HG03565 (cell line): ENCODE measurements around the gene SERGEF.
A peak's percentile ranks its signal among the peaks of the same experiment; 100 is the strongest.

Source experiments
- ATAC-seq: cut with Tn5 transposase; IDR thresholded peaks from one replicate; pipeline ENCODE4 v1.9.1; 2021; ENCODE audit warnings: mild to moderate bottlenecking, moderate library complexity; ENCODE audit not compliant: unreplicated experiment

The SERGEF gene

DNA sequence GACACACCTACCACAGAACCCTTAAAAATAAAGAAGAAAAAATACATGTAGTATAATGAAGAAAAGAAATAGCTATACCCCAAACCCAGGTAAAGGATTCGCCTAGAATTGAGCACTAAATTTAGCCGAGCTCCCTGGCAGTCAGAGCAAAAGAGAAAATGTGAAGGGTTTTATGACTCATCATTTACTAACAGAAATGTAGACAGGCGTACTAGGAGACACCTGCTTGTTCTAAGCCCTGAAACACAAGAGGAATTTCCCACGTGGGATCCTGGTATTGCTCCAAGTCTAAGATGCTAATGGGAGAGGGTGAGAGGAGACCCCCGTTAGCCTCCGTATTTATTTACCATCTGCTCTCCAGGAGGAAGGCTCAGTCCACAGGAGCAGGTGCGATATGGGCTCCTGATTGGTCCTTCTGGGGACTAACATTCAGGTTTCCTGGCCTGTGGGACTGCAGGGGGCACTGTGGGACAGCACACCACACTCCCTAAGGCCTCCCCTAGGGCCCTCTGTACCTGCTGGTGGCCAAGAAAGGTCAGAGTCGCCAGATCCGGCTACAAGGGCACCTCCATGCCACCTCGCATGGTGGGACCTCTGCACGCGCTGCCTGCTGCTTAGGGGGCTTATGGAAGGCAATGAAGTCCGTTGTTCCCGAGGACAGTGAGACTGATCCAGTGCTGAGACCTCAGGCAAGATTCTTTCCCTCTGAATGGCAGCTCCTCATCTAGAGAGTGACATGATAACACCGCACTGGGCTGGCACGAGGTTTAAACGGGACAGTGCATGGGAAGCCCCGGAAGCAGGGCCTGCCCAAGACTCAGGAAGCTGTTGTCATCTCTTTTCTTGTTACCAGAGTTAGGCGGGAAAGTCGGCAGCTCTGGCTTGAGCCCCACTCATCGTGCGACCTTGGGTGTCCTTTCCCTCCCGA, 252.5 kb downstream of the SERGEF start:
- ATAC-seq, result peak; percentile 63

DNA sequence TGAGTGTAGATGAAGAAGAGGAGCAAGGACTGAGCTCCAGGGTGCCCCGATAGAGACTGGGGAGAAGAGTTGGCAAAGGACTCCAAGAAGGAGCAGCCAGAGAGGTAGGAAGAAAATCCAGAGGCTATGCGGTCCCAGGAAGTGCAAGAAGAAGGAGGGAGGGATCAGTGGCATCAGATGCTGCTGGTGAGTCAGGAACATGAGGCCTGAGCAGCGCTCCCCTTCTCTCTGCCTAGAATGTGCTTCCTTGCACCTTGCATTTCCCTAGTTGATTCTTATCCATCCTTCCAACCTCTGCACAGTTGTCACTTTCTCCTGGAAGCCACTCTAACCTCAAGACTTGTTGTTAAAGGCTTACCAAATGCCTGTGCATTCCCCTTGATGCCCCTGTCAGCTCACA, 257.0 kb downstream of the SERGEF start:
- no peak for ATAC-seq

DNA sequence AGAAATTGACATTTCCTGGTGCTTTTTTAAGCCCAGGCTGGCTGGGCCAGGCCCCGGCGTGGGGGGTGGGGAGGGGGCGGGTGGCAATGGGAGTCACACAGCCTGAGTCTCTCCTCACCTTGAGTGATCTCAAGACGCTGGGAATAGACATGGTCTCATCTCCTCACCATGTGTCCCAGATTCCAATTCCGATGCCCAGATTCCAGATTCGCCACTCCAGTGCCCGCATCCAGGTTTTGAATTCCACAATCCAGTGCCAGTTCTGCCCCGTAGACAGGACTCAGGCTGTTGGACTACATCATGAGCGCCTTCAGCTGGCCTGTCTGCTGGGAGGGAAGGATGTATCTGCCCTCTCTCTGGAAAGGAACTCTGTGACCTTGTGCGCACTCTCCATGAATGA, 259.2 kb downstream of the SERGEF start:
- ATAC-seq, result no peak

DNA sequence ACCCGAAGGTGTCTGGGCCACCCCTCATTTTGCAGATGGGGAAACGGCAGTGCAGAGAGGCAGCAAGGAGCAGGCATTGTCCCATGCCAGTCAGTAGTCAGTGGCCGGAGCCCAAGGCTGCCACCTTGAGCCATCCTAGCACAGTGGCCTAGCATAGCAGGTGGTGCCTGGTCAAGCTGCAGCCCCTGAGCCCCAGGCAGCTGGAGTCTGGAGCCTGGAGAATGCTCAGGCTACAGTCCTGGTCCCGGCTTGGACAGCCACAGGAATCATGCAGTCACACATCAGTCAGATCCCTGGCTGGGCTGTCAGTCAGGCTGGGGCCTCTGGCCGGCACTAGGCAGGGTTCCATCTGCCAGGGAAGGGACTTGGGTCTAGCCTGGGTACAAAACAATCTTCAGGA, 259.7 kb downstream of the SERGEF start:
- no peak for ATAC-seq

DNA sequence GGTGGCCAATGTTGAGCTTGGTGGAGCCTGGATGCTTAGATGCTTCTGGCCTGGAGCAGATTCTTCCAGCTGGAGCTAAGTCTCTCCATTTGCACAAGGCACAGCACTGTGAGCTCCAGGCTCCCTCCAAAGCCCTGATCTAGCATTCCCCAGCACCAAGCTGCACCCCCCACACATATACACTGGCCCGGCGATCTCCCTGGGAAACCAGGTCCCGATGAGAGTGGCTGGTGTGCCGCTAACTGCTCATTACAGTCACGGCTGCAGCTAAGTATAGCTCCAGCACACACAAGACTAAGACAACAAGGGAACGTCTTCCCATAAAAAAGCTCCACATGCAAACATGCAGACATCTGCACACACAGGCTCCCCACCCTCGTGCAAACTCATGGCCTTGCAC, 260.7 kb downstream of the SERGEF start:
- no peak for ATAC-seq

DNA sequence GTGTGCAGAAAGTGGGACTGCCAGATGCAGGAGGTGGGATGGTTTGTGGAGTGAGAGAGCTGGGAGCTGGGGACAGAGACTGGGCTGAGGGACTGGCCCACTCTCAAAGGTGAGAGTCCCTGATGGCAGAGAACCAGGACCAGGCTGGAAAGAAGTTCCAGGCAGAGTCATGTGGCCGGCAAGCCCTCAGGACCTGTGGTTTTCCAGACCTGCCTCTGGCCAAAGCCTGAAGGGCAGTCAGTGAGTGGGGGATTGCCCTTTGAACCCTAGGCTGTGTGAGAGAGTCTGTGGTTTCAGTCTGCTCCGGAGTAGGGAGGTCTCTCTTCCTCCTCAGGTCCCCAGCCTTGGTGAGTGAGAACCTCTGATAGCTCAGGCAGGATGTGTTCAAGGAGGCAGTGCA, 261.3 kb downstream of the SERGEF start:
- no peak for ATAC-seq

DNA sequence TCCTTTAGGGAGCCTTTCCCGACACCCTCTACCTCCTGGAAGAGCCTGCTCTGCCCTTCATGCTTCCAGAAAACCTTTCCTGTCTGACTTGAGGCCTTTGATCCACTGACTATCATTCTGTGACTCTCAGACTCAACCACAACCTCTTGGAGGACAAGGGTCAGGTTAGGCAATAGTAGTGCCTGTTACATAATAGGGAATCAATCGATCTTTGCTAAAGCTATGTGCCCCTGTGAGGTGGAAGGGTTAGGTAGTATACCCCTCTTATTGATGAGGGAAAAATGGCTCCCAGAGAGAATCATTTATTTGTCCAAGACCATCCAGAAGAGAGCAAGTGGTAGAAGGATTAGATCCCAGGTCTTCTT, 262.1 kb downstream of the SERGEF start:
- no peak for ATAC-seq

DNA sequence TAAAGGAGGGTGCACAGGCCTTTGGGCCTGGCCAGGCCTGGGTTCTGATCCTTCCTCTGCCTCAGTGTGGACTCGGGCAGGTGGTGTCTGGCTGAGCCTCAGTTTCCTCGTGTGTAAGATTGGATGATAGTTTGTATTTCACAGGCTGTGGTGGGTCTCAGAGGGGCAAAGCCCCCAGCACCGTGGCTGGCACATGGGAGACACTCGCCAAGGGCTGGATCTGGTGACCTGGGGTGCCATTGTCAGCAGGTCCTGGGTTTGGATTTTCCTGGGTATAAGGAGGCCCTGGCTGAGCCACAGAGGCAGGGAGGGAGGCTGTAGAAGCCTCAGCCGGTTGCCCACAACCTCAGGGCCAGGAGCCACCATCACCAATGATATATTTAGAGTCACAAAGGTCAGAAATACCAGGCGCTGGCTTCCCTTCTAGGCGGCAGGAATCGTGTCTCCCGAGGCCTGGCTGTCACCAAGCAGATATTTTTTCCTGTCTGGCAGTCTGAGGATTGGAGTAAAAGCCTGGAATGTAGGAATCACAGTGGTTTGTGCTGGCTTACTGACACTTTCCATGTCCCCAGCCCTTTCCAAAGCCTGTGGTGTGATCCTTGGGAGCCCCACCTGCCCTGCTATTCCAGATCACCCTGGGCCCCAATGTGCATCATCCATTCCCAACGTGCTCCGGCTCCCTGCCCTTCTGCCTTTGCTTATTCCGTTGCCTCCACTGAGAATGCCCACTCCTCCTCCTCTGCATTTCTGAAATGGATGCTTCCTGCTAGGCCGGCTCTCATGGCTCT, 262.6 kb downstream of the SERGEF start:
- no peak for ATAC-seq

DNA sequence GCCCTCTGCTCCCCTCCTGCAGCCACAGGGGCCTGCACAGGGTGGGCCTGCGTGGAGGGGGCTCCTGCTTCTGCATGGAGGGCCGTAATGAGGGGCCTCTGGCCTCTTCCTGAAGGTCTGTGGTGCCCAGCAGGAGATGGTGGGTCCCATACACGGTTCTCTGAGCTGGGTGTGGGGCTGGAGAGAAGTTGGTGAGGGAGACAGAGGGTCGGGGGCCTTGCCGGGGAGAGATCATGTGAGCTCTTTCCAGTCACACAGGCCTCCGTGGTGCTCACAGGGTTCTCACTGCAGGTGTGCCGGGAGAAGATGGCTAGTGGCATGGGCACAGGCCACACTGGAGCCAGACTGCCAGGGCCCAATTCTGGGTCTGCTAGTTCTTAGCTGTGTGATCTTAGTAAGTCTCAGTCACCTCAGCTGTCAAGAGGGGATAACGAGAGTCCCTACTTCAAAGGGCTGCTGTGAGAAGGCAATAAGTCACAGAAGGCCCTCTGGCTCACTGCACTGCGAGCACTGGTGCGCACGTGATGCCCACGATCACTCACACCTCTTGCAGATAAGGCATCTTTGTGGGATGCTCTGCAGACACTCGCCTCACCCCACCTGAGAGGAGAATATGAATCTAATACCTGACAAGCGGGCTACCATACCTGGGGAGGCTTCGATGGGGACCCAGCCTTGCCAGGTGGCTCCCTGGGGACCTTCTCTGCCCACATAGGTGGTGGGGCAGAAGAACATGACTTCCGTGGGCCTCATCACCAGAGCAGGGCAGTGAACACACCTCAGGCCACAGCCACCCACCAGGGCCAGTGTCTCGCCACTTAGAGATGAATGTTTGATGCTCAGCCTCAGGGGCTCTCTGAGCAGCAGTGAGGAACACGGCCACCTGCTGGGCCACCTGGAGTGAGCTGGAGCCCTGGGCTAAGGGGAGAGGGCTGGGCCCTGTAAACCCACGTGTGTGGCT, 263.8 kb downstream of the SERGEF start:
- no peak for ATAC-seq

DNA sequence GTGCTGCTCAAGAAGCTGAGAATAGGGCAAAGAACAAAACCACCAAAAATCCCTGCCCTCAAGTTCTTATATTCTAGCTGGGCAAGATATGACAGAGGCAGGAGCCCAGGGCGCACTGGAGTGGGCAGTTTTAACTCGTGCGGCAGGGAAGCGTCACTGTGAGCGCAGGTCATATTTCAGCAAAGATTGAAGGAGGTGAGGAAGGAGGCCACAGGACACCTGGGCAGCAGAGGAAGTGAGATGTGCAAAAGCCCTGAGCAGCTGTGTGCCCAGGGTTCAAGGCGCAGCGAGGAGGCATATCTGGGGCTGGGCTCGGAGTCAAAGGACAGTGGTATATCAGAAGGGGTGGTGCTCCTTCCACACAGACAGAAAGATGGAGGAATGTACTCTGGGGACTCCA, 264.8 kb downstream of the SERGEF start:
- no peak for ATAC-seq

DNA sequence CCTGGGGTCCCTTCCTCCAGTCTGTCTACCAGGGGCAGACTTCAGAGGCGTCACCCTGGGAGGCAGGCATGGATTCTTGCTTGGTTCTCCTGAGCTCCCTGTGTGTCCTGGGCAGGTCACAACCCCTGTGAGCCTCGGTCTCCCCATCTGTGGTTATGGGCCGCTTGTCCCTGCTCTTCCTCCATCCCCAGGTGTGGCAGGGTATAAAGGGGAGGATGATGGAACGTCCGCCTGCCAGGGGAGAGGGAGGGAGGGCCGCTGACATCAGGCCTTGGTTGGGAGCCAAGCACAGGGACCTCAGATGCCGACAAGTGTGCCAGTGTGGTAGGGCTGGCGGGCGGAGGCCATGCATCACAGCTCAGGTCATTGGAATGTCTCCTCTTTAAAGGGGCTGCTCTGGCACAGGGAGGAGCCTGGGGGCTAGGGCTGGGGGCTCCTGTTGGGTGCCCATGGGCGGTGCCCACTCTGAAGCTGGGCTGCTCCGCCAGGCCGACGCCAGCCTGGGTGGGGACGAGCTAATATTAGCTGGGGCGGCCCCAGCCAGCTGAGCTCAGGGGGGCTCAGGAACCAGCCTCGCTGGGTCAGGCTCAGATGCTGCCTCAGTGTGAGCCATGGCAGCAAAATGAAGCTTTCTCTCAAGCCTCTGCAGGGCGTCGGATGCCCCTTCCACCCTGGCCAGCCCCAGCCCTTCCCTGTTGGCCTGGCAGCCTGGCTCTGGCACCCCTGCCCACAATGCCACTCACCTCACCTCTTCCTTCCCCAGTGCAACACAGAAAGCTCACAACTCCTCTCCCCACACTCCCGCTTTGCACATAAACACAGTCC, 265.5 kb downstream of the SERGEF start:
- no peak for ATAC-seq

DNA sequence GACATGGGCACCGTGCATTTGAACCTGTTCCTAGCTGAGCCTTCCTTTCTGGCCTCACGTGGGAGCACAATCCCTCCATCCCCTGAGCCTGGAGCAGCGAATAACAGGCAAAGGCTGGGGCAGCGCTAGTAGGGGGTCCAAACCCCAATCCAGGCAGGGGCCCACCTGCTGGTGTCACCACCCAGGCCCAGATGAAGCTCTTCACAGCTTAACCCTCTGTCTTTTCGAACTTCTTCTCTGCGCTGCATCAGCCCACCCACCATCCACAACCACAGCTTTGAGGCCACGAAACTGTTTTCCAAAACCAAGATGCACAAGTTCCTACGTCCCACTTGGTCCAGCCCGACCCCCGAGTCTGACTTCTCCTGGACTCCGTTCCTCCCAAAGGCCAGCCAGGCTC, 266.8 kb downstream of the SERGEF start:
- ATAC-seq, result no peak

DNA sequence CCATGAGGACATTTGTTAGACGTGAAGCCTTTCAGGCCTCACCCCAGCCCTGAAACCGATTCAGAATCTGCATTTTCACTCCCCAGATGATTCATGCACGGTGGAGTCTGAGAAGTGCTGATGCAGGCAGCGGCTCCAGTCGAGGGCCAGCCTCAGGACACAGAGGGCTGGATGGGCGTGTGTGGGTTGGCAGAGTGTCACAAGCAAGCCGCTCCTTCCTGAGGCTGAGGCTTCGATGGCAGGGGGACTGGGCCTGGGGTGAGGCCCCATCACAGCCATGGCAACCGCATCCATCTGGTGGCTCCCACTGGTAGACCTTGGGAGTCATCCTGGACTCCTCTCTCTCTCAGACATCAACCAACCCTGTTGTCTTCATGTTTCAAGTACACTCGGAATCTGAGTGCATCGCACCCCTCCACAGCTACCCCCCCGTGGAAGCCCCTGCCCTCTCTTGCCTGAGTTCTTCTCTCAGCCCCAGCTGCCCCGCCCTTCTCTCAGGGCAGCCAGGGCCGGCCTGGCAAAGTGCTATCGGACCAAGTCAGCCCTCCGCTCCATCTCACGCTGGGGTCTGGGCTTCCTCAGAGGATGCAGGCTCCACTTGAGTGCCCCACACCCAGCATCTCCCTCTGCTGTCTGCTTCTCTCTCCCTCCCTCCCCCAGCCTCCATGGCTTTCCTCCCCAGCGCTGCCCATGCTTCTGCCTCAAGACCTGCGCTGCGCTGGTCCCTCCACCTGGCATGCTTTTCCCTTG, 267.6 kb downstream of the SERGEF start:
- no peak for ATAC-seq

DNA sequence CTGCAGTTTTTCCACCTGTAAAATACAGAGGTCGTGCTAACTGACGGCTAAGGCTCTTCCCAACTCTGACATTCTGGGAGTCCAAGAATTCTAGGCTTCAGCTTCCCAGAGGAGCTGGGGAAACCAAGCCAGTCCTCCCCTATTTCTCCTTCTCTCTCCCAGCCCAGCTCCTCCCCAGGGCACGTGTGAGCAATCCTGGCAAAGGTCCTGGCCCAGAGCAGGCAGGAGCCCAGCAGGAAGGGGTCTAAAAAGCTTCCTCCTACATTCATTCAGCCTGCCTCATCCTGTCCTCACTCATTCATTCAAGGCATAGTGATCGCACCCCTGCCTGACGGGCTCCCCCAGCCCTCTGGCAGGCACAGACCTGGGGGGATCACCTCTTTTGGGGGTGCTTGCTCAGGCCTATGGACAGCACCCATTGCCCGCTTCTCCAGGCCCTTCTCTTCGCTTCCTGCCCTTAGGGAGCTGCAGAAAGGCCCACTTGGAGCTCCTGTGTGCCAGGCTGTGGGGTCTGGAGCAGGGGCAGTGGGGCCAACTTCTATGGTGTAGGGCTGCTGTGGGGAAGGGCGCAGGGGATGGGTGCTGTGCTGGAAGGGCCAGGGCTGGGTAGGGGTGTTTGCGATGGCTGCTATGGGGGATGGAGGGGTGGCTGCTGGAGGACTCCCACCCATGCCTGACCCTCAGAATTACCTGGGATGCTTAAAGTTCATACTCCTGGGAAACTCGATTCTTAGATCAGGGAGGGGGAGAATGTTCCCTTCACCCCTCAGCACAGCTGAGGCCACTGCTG, 268.5 kb downstream of the SERGEF start:
- no peak for ATAC-seq

DNA sequence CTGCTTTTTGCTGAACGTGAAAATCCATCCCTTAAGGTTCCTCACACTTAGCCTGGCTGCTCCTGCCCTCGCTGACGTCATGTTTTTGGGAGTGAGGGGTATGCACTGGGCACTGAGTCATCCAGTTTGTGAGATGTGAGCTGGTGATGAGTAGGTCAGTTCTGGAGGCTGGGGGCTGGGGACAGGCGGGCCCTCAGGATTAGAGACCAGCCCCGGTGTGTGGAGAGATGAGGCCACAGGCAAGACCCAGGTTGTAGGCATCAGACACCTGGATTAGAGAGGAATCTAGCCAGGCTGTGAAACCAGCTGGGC, 269.1 kb downstream of the SERGEF start:
- ATAC-seq, result no peak

DNA sequence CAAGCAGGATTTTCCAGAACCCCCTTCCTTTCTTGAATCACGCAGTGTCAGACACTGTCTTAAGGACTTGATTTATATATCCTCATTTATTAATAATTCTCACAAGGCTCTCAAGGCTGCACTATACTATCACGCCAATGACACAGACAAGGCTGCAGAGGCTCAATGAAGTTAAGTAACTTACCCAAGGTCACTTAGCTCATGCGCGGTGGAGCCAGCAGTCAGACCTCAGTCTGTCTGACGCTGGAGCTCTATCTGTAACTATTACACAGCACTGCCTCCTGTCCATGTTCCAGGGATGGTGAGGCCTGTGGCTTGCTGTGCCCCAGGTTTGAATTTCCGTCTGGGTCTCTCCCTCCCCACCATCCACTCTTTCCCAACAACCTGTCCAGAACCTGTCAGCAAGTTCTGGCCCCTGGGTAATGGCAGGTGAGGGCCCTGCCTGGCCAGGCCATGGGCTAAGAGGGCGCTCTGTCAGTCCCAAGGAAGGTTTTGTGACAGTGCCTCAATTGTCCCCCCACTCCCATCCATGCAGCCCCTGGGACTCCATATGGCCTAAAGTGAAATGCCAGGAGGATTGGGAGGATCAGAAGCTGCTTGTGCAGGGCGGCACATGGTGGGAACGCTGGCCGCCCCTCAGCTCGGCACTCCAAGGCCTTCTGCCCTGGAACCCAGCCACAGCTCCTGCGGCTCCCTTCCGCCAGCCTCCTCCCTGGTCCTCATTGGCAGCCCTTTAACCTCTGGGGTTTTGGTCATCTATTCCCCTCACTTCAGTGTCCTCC, 269.6 kb downstream of the SERGEF start:
- no peak for ATAC-seq

DNA sequence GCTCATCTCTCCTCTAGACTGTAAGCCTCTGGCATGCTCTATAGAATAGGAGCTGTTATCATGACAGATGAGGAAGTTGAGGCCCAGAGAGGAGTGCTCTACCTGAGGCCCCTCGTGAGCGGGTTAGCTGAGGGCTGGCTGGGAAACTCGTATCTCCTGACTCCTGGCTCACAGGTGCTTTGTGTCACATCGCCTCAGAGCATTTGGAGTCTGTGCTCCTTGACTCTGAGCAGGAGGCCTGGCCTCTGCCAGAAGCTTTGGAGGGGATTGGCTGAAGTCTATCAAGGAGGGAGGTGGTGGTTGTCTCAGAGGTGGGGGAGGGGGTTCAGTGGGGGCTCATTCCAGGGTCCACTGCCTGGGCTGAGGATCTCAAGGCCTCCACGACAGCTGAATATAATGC, 270.8 kb downstream of the SERGEF start:
- ATAC-seq, result no peak

DNA sequence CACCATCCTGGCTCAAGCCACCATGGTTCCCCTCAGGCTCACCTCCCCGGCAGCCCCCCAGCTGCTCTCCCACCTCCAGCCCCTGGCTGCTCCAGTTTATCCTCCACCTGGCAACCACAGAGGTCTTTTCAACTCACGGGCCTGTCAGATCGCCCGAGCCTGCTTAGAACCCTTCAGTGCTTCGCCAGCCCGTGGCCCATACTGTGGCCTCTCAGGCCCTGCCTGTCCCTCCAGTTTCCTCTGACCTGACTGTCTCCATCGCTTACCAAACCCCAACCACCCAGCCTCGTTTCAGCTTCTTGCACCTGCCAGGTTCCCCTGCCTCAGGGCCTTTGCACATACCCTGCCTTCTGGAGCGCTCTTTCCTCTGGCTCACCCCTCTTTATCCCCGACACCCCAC, 271.4 kb downstream of the SERGEF start:
- no peak for ATAC-seq
